Pancreas (tissue), 10 donors: ENCODE results near the gene PRR12. TPM values are rescaled to one million over a fixed set of nuclear protein-coding genes. Genes with fewer than 3 reads are reported as not detected.

Experiments
- ATAC-seq, 4 donors: fragments of 200-7000 bp; cut with Tn5 transposase; one replicate each; pipeline versions ENCODE4 v1.8.0 to v1.9.1; 2020; ENCODE audit warnings: mild to moderate bottlenecking in 4 of 4, moderate library complexity in 4 of 4
- DNase-seq, 6 donors: peaks; one replicate each; pipeline ENCODE4 v3.0.0-alpha.2; 2020
- FAIRE-seq: peaks from 2 replicates; lab custom pipeline; 2012; peaks lifted over from hg19 to GRCh38; lab: Jason Lieb, UNC
- H3K27ac ChIP-seq, 4 donors: fragments of 200-600 bp; sonication (generic); 1 replicate in 3 of 4; 2 replicates in 1 of 4; pipeline versions ENCODE4 v1.5.0 to v1.8.0; 2020
- H3K27me3 ChIP-seq, 4 donors: fragments of 200-600 bp; one replicate each; pipeline ENCODE4 v1.8.0; 2021
- H3K36me3 ChIP-seq, 3 donors: fragments of 200-600 bp; sonication (generic) in 1 of 3; one replicate each; pipeline versions ENCODE4 v1.5.0 to v1.8.0; 2020 to 2021
- H3K4me1 ChIP-seq, 3 donors: fragments of 200-600 bp; one replicate each; pipeline ENCODE4 v1.8.0; 2021
- H3K4me3 ChIP-seq, 4 donors: fragments of 200-600 bp; sonication (generic) in 2 of 4; one replicate each; pipeline versions ENCODE4 v1.5.0 to v1.8.0; 2020 to 2021
- H3K9me3 ChIP-seq, 4 donors: fragments of 200-600 bp; one replicate each; pipeline ENCODE4 v1.8.0; 2021
- CTCF ChIP-seq, 4 donors: fragments of 200-600 bp; sonication (generic) in 3 of 4; IDR thresholded peaks; one replicate each; pipeline versions ENCODE4 v1.5.0 to v1.8.0; 2021; ENCODE audit warnings: antibody characterized with exemption in 4 of 4
- WGBS, 2 donors: extraction: QIAGEN DNeasy Blood & Tissue Kit; methylation state at CpG; one replicate each; pipeline ENCODE4 v1.1.7; 2013; 5-methylcytosine and 5-hydroxymethylcytosine counted together
- intact Hi-C, 3 donors: fragments of 100-400 bp; cut with DNase I; formaldehyde crosslinking; loops; one replicate each; pipeline versions ENCODE4 v1.11.1 to v1.14.2; 2022
- polyA plus RNA-seq, 2 donors: library from polyadenylated mRNA; stranded (reverse); fragments of 200-250 nt; gene quantifications; one replicate each; pipeline ENCODE4 v1.2.3, GENCODE V29; 2013
- total RNA-seq, 6 donors: library from RNA; stranded (reverse); fragmentation: NEBNext Ultra II Directional in 4 of 6; extraction: Animal tissue kit (Norgen Biotek cat#: 25700) in 4 of 6; gene quantifications; one replicate each; pipeline versions ENCODE4 v1.2.1 to v1.2.4, GENCODE V29; 2021 to 2023
- donor health status: healthy with polysubstance abuse.
- donor health status: DM: no; HTN: no; CAD: no; lungs with moderate emphysema.
- donor health status: DM: no; HTN: no; CAD: no.
- donor health status: control.
- donor health status: control.
- donor health status: Bipolar disorder and iron deficiency.
- donor health status: DM: yes; HTN: yes; CAD: no.
- donor health status: DM: no; HTN: no; CAD: no.
- donor health status: DM: no; HTN: no; CAD: no.
- donor health status: DM: yes; HTN: yes; CAD: no.

Gene PRR12
- total and polyA plus RNA-seq, 8 donors, result 8.3 to 18.9 (median 11.1) TPM

GRCh38 chr19:49656456-49657109 is 65.6 kb downstream of the PRR12 start:
- Histone ChIP-seq H3K36me3 (peaks cover 0 to 53% (median 19%) of the 10 kb centered on the region in 3 donors), H3K27ac (no peak overlapping the region), H3K4me3 (no peak overlapping the region), H3K27me3 (no peaks in the 10 kb centered on the region), H3K9me3 (no peaks in the 10 kb centered on the region), H3K4me1 (no peaks in the 10 kb centered on the region)
- no peak for TF ChIP-seq CTCF (IDR thresholded peaks at IDR 0.05)
- ATAC-seq (no peak), DNase-seq (peak in 1 of 6 donors; percentile 25), FAIRE-seq (no peak)
- whole genome bisulfite sequencing, 2 donors, result 90 to 95% methylated on average over 17 of the region's 17 CpGs
- intact Hi-C loops, result no loop called here

GRCh38 chr19:49657493-49658138 is 66.6 kb downstream of the PRR12 start:
- no peak overlapping the region for H3K4me3 ChIP-seq
- FAIRE-seq, result no peak
- intact Hi-C loops, result no loop called here
- no peaks in the 10 kb centered on the region for H3K9me3 ChIP-seq
- no peak for TF ChIP-seq CTCF (IDR thresholded peaks at IDR 0.05)
- DNase-seq, result peak in 1 of 6 donors; percentile 72
- no peak overlapping the region for H3K27ac ChIP-seq
- 88 to 91% methylated on average over 22 of the region's 22 CpGs for WGBS, 2 donors
- no peak for ATAC-seq
- no peaks in the 10 kb centered on the region for H3K4me1 ChIP-seq
- peaks cover 0 to 55% (median 22%) of the 10 kb centered on the region in 3 donors for H3K36me3 ChIP-seq
- H3K27me3 ChIP-seq, result no peaks in the 10 kb centered on the region

- H3K9me3 ChIP-seq, result no peaks in the 10 kb centered on the region
- intact Hi-C loops, result no loop called here
- H3K36me3 ChIP-seq, result peaks cover 0 to 50% (median 17%) of the 10 kb centered on the region in 3 donors
- H3K4me3 ChIP-seq, result no peak overlapping the region
- FAIRE-seq (no peak), DNase-seq (peak in 2 of 6 donors; percentile 49 to 67), ATAC-seq (no peak)
- no peaks in the 10 kb centered on the region for H3K27me3 ChIP-seq
- no peak overlapping the region for H3K27ac ChIP-seq
- 90 to 95% methylated on average over 12 to 15 of the region's 15 CpGs for WGBS, 2 donors
- TF ChIP-seq CTCF (IDR thresholded peaks at IDR 0.05), result no peak
- no peaks in the 10 kb centered on the region for H3K4me1 ChIP-seq
Observed at GRCh38 chr19:49658139-49658517, 67.1 kb downstream of the PRR12 start.

GRCh38 chr19:49658566-49659442 is 67.8 kb downstream of the PRR12 start:
- Histone ChIP-seq H3K4me3 (no peak overlapping the region), H3K9me3 (no peaks in the 10 kb centered on the region), H3K4me1 (peaks cover 0 to 2% (median 0%) of the 10 kb centered on the region in 3 donors), H3K27me3 (no peaks in the 10 kb centered on the region), H3K36me3 (peaks cover 0 to 45% (median 11%) of the 10 kb centered on the region in 3 donors), H3K27ac (no peak overlapping the region)
- intact Hi-C loops, result no loop called here
- DNase-seq, result peak in 1 of 6 donors; percentile 73
- no peak for TF ChIP-seq CTCF (IDR thresholded peaks at IDR 0.05)
- ATAC-seq, result no peak
- FAIRE-seq, result no peak
- 89 to 92% methylated on average over 11 to 12 of the region's 12 CpGs for WGBS, 2 donors
